Measurements from ENCODE around the gene ADCY1.

GRCh38 chr7:45703911-45704682 lies 129.9 kb downstream of the ADCY1 start:
- no peak for TF ChIP-seq CTCF (IDR thresholded peaks at IDR 0.05)
- TF ChIP-seq EP300 (IDR thresholded peaks at IDR 0.05) = no peak

Data from stomach (tissue), 4 donors.